ENCODE measurements around the gene CSAG1. TPM values are rescaled to one million over a fixed set of nuclear protein-coding genes. Genes with fewer than 3 reads are reported as not detected.
"Not testable (repeated sequence)": the region's sequence is repeated elsewhere in the genome, so short reads cannot be mapped to it uniquely, and the experiment has no call there.

CSAG1 gene
- total RNA-seq, 1 donor from 2014 or later = not detected

- not testable (repeated sequence) for DNase-seq (ENCODE audit: low read depth)
These were observed 33.1 kb downstream of the CSAG1 start for GRCh38 chrX:152700390-152700789.

DNA sequence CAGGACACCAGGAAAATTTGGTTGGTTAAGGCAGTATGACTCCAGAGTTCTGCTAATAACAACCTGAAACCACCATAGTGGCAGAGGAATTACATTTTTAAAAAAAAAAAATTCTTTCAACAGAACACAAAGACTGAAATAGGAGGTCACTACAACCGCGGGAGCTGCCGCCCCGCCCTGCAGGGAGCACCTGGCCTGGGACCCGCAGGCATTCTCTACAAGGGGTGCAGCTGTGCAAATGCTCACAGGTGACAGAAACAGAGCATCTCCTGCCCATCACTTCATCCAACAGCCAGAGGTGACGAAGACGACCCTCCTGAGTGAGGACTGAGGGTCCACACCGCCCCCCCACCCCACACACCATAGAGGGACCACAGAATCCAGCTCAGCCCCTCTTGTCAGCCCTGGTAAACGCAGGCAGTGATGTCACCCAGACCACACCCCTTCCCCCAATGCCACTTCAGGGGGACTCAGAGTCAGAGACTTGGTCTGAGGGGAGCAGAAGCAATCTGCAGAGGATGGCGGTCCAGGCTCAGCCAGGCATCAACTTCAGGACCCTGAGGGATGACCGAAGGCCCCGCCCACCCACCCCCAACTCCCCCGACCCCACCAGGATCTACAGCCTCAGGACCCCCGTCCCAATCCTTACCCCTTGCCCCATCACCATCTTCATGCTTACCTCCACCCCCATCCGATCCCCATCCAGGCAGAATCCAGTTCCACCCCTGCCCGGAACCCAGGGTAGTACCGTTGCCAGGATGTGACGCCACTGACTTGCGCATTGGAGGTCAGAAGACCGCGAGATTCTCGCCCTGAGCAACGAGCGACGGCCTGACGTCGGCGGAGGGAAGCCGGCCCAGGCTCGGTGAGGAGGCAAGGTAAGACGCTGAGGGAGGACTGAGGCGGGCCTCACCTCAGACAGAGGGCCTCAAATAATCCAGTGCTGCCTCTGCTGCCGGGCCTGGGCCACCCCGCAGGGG lies 35.3 kb downstream of the CSAG1 start, which contains the start of gene MAGEA3:
TSS of gene MAGEA3 (plus strand) at position 843 of the 980 bp plus-strand sequence. CDS start 2,039 bp downstream, outside the sequence.
- not testable (repeated sequence) for DNase-seq (ENCODE audit: low read depth)

- not testable (repeated sequence) for DNase-seq (ENCODE audit: low read depth)
These were observed 52.5 kb downstream of the CSAG1 start for GRCh38 chrX:152681012-152681411.

Other genes with a start within 250 kb of the CSAG1 start
- not detected in 2 replicates for gene GABRQ, start 95.8 kb downstream of the CSAG1 start, total RNA-seq
- gene MAGEA3, start 34.9 kb downstream of the CSAG1 start, total RNA-seq = not detected in 2 replicates
- gene CSAG2, start 24.4 kb downstream of the CSAG1 start, total RNA-seq = not detected in 2 replicates
- not detected in 2 replicates for gene MAGEA2B, start 19.1 kb downstream of the CSAG1 start, total RNA-seq
- not detected in 2 replicates for gene MAGEA12, start within 50 bp of the CSAG1 start, total RNA-seq
- gene MAGEA2, start 20.1 kb upstream of the CSAG1 start, total RNA-seq = not detected in 2 replicates
- gene CSAG3, start 25.5 kb upstream of the CSAG1 start, total RNA-seq = not detected in 2 replicates
- not detected in 2 replicates for gene MAGEA6, start 36.0 kb upstream of the CSAG1 start, total RNA-seq
- 45.4 and 56.8 TPM in 2 replicates for gene CETN2, start 97.0 kb upstream of the CSAG1 start, total RNA-seq
- gene NSDHL, start 97.3 kb upstream of the CSAG1 start, total RNA-seq = 16.1 and 28.2 TPM in 2 replicates
- gene ZNF185, start 164.3 kb upstream of the CSAG1 start, total RNA-seq = 0.47 and 0.83 TPM in 2 replicates

All from myocyte (in vitro differentiated cells).